Activated CD8-positive, alpha-beta memory T cell treated with anti-CD3 and anti-CD28 coated beads, Interleukin-2, amount 10 ng/mL, durations not matched to agents 7 days and 5 days (primary cell): ENCODE measurements around the gene PDE4D. TPM values are rescaled to one million over a fixed set of nuclear protein-coding genes. Genes with fewer than 3 reads are reported as not detected.

ENCODE experiments used
- ATAC-seq: fragments of 150-1000 bp; cut with Tn5 transposase; one replicate; pipeline ENCODE4 v1.10.0; 2021; ENCODE audit warnings: moderate library complexity
- CTCF ChIA-PET: fragments of 350-600 bp; sonication (Branson Sonifier 250); formaldehyde crosslinking; loops from one replicate; lab custom pipeline; 2021; ENCODE audit warnings: antibody characterized with exemption; lab: Charles Lee
- DNase-seq: peaks from one replicate; pipeline ENCODE4 v3.0.0-alpha.2; 2020
- H3K27ac Mint-ChIP-seq: one replicate; pipeline ENCODE4 v1.8.0; 2021; ENCODE audit warnings: mild to moderate bottlenecking, mixed read lengths
- H3K27me3 Mint-ChIP-seq: one replicate; pipeline ENCODE4 v1.8.0; 2021; ENCODE audit warnings: mixed read lengths
- H3K36me3 Mint-ChIP-seq: one replicate; pipeline ENCODE4 v1.8.0; 2021; ENCODE audit warnings: mild to moderate bottlenecking, mixed read lengths
- H3K4me1 Mint-ChIP-seq: one replicate; pipeline ENCODE4 v1.8.0; 2021; ENCODE audit warnings: mixed read lengths
- H3K4me3 Mint-ChIP-seq: one replicate; pipeline ENCODE4 v1.8.0; 2021; ENCODE audit warnings: mild to moderate bottlenecking, moderate library complexity, mixed read lengths
- H3K9me3 Mint-ChIP-seq: one replicate; pipeline ENCODE4 v1.8.0; 2022; ENCODE audit warnings: low read depth, mixed read lengths
- microRNA-seq: library from miRNA; unstranded; fragments of <30 nt; microRNA quantifications from one replicate; pipeline ENCODE4 v1.2.0, GENCODE V29; 2022
- total RNA-seq, 2 experiments: library from RNA; stranded (reverse); gene quantifications; one replicate each; pipeline ENCODE4 v1.2.3, GENCODE V29; 2021

The PDE4D gene
- total RNA-seq, 2 experiments from 2014 or later = 59.3 to 66.2 TPM

DNA sequence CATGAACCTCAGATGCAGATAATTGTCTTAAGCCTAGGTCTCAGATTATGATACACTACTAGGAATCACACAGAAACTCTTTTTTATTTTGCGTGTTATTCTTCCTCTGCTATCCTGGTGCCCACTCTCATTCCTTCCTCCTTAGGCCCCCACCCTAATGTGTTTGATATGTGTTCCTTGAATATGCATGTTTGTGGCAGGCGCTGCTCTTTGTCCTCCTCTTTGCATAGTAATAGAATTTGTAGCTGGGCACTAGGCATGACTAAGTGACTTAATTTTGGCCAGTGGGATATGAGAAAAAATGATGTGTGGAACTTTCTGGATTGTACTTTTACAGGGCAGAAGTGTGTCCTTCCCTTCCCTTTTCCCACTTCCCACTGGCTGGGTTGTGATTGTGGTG lies 965.6 kb downstream of the PDE4D start:
- peaks cover 16% of the 10 kb centered on the region for H3K4me1 Mint-ChIP-seq
- CTCF ChIA-PET = no interaction called here
- no peak overlapping the region for H3K4me3 Mint-ChIP-seq
- peaks cover 23% of the 10 kb centered on the region for H3K27me3 Mint-ChIP-seq
- H3K27ac Mint-ChIP-seq = no peak overlapping the region
- ATAC-seq (no peak), DNase-seq (no peak)
- H3K36me3 Mint-ChIP-seq = no peaks in the 10 kb centered on the region
- H3K9me3 Mint-ChIP-seq = no peaks in the 10 kb centered on the region

DNA sequence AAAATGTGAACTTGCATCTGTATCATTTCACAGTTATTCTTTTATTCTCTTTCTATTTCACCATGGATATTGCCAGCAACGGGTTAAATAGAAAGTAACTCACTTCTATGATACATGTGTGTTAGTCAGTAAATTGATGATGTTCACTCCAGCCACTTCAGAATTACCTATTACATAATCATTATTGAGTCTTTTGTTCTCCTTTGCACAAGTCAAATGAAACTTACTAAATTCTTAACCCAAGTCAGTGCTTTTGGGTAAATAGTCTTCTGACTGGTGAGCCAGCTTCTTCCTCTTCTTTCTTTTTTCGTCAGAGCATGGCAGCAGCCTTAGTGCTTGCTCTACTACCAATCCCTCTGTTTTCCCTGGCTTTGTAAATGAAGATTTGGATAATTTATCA lies 966.3 kb downstream of the PDE4D start:
- CTCF ChIA-PET = no interaction called here
- Mint-ChIP-seq H3K36me3 (no peaks in the 10 kb centered on the region), H3K4me1 (peaks cover 16% of the 10 kb centered on the region), H3K4me3 (no peak overlapping the region), H3K9me3 (no peaks in the 10 kb centered on the region), H3K27ac (no peak overlapping the region), H3K27me3 (peaks cover 18% of the 10 kb centered on the region)
- DNase-seq = no peak
- ATAC-seq = no peak

DNA sequence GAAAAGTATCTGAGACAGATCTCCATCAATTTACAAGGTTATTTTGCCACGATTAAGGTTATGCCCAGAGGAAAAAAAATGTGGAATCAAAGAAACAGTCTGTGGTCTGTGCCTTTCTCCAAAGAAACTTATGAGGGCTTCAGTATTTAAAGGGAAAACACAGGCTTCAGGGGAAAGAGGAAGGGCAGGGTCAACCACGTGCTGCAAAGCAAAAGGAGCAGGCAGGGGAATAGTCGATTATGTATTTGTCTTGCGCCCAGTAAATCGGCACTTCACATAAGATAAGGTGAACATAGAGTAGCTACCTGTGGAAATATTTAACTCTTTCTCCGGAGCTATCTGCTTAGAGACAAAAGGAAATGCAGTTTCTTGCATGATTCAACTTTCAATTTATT lies 967.0 kb downstream of the PDE4D start:
- H3K27me3 Mint-ChIP-seq = peaks cover 12% of the 10 kb centered on the region
- no peaks in the 10 kb centered on the region for H3K9me3 Mint-ChIP-seq
- ATAC-seq = no peak
- no peak overlapping the region for H3K4me3 Mint-ChIP-seq
- H3K27ac Mint-ChIP-seq = no peak overlapping the region
- no peak for DNase-seq
- CTCF ChIA-PET = no interaction called here
- H3K4me1 Mint-ChIP-seq = peaks cover 16% of the 10 kb centered on the region
- no peaks in the 10 kb centered on the region for H3K36me3 Mint-ChIP-seq

DNA sequence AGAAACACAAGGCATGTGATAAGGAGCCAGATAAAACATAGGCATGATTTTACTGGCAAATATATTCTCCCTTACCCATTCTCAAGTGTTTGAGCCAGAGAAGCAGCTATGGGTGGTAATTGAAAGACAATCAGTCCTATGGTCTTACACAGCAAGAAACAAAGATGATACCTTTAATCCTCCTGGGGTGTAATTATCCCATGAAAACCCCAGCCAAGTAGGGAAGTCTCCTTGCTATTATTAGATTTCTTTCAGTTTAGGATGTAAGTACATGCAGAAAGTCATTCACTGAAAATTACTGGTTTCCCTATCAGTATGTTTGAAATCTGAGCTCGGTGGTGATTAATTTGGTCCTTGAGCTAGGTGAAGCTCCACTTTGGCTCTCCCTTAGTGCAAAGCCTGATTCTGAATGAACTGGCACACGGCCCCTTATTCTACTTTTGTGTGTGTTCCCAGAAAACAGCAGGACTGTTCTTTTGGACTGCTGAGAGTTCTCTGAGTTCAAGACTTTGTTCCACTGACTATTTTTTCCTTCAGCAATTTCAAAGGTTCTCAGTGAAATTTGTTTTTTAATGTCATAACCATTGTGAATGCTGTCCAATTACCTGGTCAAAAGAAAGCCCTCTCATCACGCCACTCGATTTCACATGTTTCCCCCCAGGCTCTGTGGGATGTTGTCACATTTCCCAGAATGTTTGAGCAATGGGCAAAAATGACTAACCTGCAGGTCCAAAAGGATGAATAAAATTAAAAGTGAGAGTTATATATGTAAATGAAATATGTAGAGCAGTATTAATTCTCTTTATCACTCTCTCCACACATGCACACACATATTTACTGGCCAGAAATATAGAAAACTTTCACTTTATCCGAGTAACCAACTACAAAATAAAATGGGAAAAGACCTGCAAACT lies 967.6 kb downstream of the PDE4D start:
- ATAC-seq (no peak), DNase-seq (no peak)
- Mint-ChIP-seq H3K36me3 (no peaks in the 10 kb centered on the region), H3K9me3 (no peaks in the 10 kb centered on the region), H3K27ac (no peak overlapping the region), H3K27me3 (peaks cover 15% of the 10 kb centered on the region), H3K4me3 (no peak overlapping the region), H3K4me1 (peaks cover 20% of the 10 kb centered on the region)
- CTCF ChIA-PET = no interaction called here

DNA sequence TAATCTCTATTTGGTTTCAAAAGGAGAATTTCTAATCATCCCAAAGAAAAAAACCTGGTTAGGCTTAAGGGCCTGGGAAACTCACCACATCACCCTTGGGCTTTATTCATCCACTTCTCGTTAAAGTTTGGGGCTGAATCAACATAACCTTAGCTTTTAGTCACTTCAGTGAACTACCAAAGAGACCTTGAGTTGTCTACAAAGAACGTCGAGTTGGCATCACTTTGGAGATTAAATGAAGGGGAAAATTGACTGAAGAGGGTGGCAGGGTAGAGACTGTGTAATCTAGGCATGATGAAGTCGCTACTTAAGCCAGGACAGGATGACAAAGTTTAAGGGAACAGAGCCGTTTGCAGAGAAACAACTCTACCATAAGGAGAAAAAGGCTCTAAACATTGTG lies 969.2 kb downstream of the PDE4D start:
- no peak overlapping the region for H3K27ac Mint-ChIP-seq
- H3K9me3 Mint-ChIP-seq = no peaks in the 10 kb centered on the region
- no peaks in the 10 kb centered on the region for H3K36me3 Mint-ChIP-seq
- H3K4me1 Mint-ChIP-seq = peaks cover 25% of the 10 kb centered on the region
- no peak for ATAC-seq
- DNase-seq = no peak
- peaks cover 13% of the 10 kb centered on the region for H3K27me3 Mint-ChIP-seq
- no peak overlapping the region for H3K4me3 Mint-ChIP-seq
- CTCF ChIA-PET = no interaction called here

DNA sequence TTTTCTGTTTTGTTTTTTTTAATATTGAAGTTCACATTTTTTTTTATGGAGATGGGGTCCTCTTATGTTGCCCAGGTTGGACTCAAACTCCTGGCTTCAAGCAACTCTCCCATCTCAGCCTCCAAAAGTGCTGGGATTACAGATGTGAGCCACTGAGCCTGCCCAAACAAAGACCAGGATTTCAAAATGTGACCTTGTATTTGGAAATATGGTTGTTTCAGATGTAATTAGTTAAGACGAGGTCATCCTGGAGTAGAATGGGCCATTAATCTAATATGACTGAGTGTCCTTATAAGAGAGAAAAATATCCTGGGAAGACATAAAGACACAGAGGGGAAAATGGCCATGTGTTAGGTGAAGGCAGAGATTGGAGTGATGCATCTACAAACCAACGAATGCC lies 970.2 kb downstream of the PDE4D start:
- Mint-ChIP-seq H3K4me1 (peaks cover 25% of the 10 kb centered on the region), H3K36me3 (no peaks in the 10 kb centered on the region), H3K27ac (no peak overlapping the region), H3K9me3 (no peaks in the 10 kb centered on the region), H3K4me3 (no peak overlapping the region), H3K27me3 (peaks cover 19% of the 10 kb centered on the region)
- ATAC-seq = no peak
- DNase-seq = no peak
- CTCF ChIA-PET = no interaction called here

DNA sequence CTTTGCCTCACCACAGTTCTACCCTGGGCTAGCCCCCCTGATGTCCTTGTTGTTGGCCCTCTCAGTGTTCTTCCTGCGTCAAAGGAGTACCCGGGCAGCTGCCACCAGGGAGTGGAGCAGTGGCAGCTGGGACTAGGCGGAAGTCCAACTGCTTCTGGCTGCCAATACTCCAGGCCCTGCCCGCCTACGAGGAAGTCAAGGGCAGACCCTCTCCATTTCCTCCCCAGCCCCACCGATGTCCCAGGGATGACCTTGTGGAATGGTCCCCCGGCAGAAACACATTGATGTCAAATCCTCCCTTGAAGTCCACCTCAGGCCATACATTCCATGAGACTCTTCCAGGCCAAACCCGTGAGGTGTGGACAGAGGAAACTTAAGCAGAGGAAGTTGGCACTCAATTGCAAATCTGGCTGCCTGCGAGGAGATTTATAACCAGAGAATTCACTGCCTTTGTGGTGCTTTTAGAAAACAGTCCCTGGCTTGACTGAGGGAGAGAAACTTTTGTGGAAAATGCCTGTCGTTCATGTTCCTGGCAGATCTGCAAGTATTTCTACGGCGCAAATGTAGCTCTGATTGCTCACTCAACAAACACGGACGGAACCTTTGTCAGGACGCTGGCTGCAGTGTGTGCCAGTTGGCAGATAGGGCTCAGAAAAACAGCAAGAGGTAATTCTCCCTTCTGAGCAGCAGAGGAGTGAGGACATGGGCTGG lies 970.9 kb downstream of the PDE4D start:
- DNase-seq (no peak), ATAC-seq (no peak)
- peaks cover 23% of the 10 kb centered on the region for H3K4me1 Mint-ChIP-seq
- no peak overlapping the region for H3K4me3 Mint-ChIP-seq
- H3K9me3 Mint-ChIP-seq = no peaks in the 10 kb centered on the region
- CTCF ChIA-PET = no interaction called here
- no peak overlapping the region for H3K27ac Mint-ChIP-seq
- no peaks in the 10 kb centered on the region for H3K36me3 Mint-ChIP-seq
- peaks cover 18% of the 10 kb centered on the region for H3K27me3 Mint-ChIP-seq

DNA sequence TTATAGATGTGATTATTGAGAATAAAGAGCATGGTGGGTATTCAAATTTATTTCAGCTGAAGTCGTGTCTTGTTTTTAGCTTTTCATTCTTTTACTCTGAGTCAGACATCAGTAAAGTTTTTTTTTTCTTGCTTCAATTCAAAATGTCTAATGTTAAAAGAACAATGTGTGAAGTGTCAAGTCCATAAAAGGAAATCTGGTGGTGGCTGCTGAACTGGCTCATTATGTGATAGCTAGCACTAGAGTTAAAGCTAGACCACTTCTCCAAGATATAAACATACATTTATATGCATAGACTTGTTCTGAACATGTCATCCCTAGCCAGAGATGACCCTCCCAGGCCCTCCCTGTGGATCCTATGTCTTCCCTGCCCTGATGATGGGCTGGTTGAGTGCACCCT lies 972.4 kb downstream of the PDE4D start:
- CTCF ChIA-PET = no interaction called here
- ATAC-seq (no peak), DNase-seq (no peak)
- Mint-ChIP-seq H3K27me3 (peaks cover 17% of the 10 kb centered on the region), H3K27ac (no peak overlapping the region), H3K4me1 (peaks cover 13% of the 10 kb centered on the region), H3K36me3 (no peaks in the 10 kb centered on the region), H3K9me3 (no peaks in the 10 kb centered on the region), H3K4me3 (no peak overlapping the region)

DNA sequence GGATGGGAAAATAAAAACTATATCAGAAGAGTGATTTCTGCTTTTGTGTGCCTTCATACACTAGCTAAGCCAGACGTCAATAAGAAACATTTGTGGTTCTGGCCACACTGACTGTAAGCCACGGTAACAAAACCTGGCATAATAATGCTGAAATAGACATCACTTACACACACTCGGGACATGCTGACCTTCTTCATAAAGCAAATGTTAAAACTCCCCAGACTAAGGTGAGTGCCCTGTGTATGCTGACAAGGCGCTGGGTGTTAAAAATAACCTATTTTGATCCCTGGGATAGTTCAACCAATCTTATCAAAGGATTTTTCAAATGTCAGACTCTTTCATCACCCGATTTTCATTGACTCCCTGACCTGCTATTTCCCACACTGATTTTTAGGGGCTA lies 973.7 kb downstream of the PDE4D start:
- Mint-ChIP-seq H3K9me3 (no peaks in the 10 kb centered on the region), H3K27me3 (peaks cover 20% of the 10 kb centered on the region), H3K4me1 (peaks cover 9% of the 10 kb centered on the region), H3K4me3 (no peak overlapping the region), H3K36me3 (no peaks in the 10 kb centered on the region), H3K27ac (no peak overlapping the region)
- ATAC-seq = no peak
- DNase-seq = no peak
- CTCF ChIA-PET = no interaction called here

Small RNAs within 50 kb of the gene (microRNA-seq; reads per million reads assigned to microRNA genes)
- gene MIR582 = 2.6 reads per million
